Astrocyte (in vitro differentiated cells and primary cell): ENCODE data around the gene RBBP7. TPM values are rescaled to one million over a fixed set of nuclear protein-coding genes. Genes with fewer than 3 reads are reported as not detected.

Experiments used
- DNase-seq: peaks from one replicate; pipeline ENCODE4 v3.0.0-alpha.2; 2010; ENCODE audit warnings: low read depth
- FAIRE-seq: peaks from 2 replicates; lab custom pipeline; 2011; peaks lifted over from hg19 to GRCh38; lab: Jason Lieb, UNC
- H2AFZ ChIP-seq: 2 replicates; pipeline ENCODE4 v1.6.0; 2012; ENCODE audit warnings: low read depth, low read length, inconsistent platforms
- H3K27ac ChIP-seq: 2 replicates; pipeline ENCODE4 v1.5.1; 2011; ENCODE audit warnings: low read depth, low read length, inconsistent platforms
- H3K27me3 ChIP-seq: 2 replicates; pipeline ENCODE4 v1.6.0; 2011; ENCODE audit warnings: low read length, inconsistent platforms; ENCODE audit not compliant: insufficient read depth
- H3K36me3 ChIP-seq: 2 replicates; pipeline ENCODE4 v1.5.1; 2011; ENCODE audit warnings: low read length, inconsistent platforms; ENCODE audit not compliant: insufficient read depth
- H3K4me1 ChIP-seq: 2 replicates; pipeline ENCODE4 v1.5.1; 2011; ENCODE audit warnings: low read length, inconsistent platforms; ENCODE audit not compliant: insufficient read depth
- H3K4me2 ChIP-seq: 2 replicates; pipeline ENCODE4 v1.6.0; 2012; ENCODE audit warnings: low read length, inconsistent platforms
- H3K4me3 ChIP-seq: 2 replicates; pipeline ENCODE4 v1.5.1; 2011; ENCODE audit warnings: low read depth, mild to moderate bottlenecking, low read length, inconsistent platforms; ENCODE audit not compliant: insufficient read depth
- H3K79me2 ChIP-seq: 2 replicates; pipeline ENCODE4 v1.6.0; 2012; ENCODE audit warnings: mild to moderate bottlenecking, low read length, inconsistent platforms; ENCODE audit not compliant: insufficient read depth
- H3K9ac ChIP-seq: 2 replicates; pipeline ENCODE4 v1.6.0; 2012; ENCODE audit warnings: mild to moderate bottlenecking, low read length, inconsistent platforms
- H3K9me3 ChIP-seq: 2 replicates; pipeline ENCODE4 v1.5.1; 2012; ENCODE audit warnings: low read depth, mild to moderate bottlenecking, low read length, inconsistent platforms; ENCODE audit not compliant: insufficient read depth
- H4K20me1 ChIP-seq: 2 replicates; pipeline ENCODE4 v1.6.0; 2012; ENCODE audit warnings: low read length, inconsistent platforms; ENCODE audit not compliant: insufficient read depth
- H3K27ac Mint-ChIP-seq: one replicate; pipeline ENCODE4 v1.8.0; 2021; ENCODE audit warnings: mild to moderate bottlenecking, mixed read lengths; ENCODE audit not compliant: unreplicated experiment
- H3K27me3 Mint-ChIP-seq: one replicate; pipeline ENCODE4 v1.8.0; 2021; ENCODE audit warnings: low read depth, mixed read lengths; ENCODE audit not compliant: unreplicated experiment
- H3K36me3 Mint-ChIP-seq: one replicate; pipeline ENCODE4 v1.8.0; 2021; ENCODE audit warnings: low read depth, mixed read lengths; ENCODE audit not compliant: unreplicated experiment
- H3K4me1 Mint-ChIP-seq: one replicate; pipeline ENCODE4 v1.8.0; 2021; ENCODE audit warnings: low read depth, mixed read lengths; ENCODE audit not compliant: unreplicated experiment
- H3K4me3 Mint-ChIP-seq: one replicate; pipeline ENCODE4 v1.8.0; 2021; ENCODE audit warnings: mild to moderate bottlenecking, moderate library complexity, mixed read lengths; ENCODE audit not compliant: unreplicated experiment
- H3K9me3 Mint-ChIP-seq: one replicate; pipeline ENCODE4 v1.8.0; 2021; ENCODE audit warnings: mild to moderate bottlenecking, mixed read lengths; ENCODE audit not compliant: unreplicated experiment
- CTCF ChIP-seq: IDR thresholded peaks from 2 replicates; pipeline ENCODE4 v1.5.1; 2011; ENCODE audit warnings: low read depth, mild to moderate bottlenecking, inconsistent platforms, low read length, moderate library complexity; ENCODE audit not compliant: insufficient read depth
- EZH2 ChIP-seq: IDR thresholded peaks from 2 replicates; pipeline ENCODE4 v1.6.1; 2012; ENCODE audit warnings: mild to moderate bottlenecking, low read length, inconsistent platforms; ENCODE audit not compliant: insufficient read depth
- total RNA-seq: library from RNA; stranded (reverse); gene quantifications from 2 replicates; pipeline ENCODE4 v1.2.1, GENCODE V29; 2021

Gene RBBP7
- total RNA-seq, 1 donor from 2014 or later = 86.1 TPM

- Mint-ChIP-seq H3K9me3 (no peaks in the 10 kb centered on the region), H3K4me3 (no peak overlapping the region), H3K27me3 (no peaks in the 10 kb centered on the region), H3K36me3 (no peaks in the 10 kb centered on the region), H3K27ac (peak overlapping the region; percentile 38), H3K4me1 (peaks cover 25% of the 10 kb centered on the region)
- H3K9ac ChIP-seq = peak overlapping the region; percentile 46
- peaks cover 14% of the 10 kb centered on the region for H3K4me1 ChIP-seq
- H3K4me2 ChIP-seq = peak overlapping the region; percentile 66
- no peaks in the 10 kb centered on the region for H3K9me3 ChIP-seq
- H3K27me3 ChIP-seq = no peaks in the 10 kb centered on the region
- H3K36me3 ChIP-seq = no peaks in the 10 kb centered on the region
- H3K79me2 ChIP-seq = no peaks in the 10 kb centered on the region
- TF ChIP-seq EZH2 (no peak), CTCF (no peak)
- no peaks in the 10 kb centered on the region for H4K20me1 ChIP-seq
- no peak overlapping the region for H2AFZ ChIP-seq
- peak overlapping the region; percentile 70 for H3K27ac ChIP-seq
- DNase-seq (peak; percentile 94), FAIRE-seq (peak; percentile 99)
- H3K4me3 ChIP-seq = no peak overlapping the region
Measured at GRCh38 chrX:16828124-16828908, 41.8 kb downstream of the RBBP7 start.

- H3K27ac ChIP-seq = peak overlapping the region; percentile 70
- Mint-ChIP-seq H3K4me1 (peaks cover 22% of the 10 kb centered on the region), H3K27me3 (no peaks in the 10 kb centered on the region), H3K4me3 (peak overlapping the region; percentile 57), H3K36me3 (no peaks in the 10 kb centered on the region), H3K9me3 (no peaks in the 10 kb centered on the region), H3K27ac (peak overlapping the region; percentile 72)
- no peak overlapping the region for H2AFZ ChIP-seq
- H3K27me3 ChIP-seq = no peaks in the 10 kb centered on the region
- no peaks in the 10 kb centered on the region for H3K79me2 ChIP-seq
- peaks cover 22% of the 10 kb centered on the region for H3K4me1 ChIP-seq
- DNase-seq (peak; percentile 70), FAIRE-seq (no peak)
- H4K20me1 ChIP-seq = no peaks in the 10 kb centered on the region
- H3K4me3 ChIP-seq = no peak overlapping the region
- peak overlapping the region; percentile 50 for H3K9ac ChIP-seq
- peak overlapping the region; percentile 55 for H3K4me2 ChIP-seq
- H3K9me3 ChIP-seq = no peaks in the 10 kb centered on the region
- TF ChIP-seq EZH2 (no peak), CTCF (no peak)
- no peaks in the 10 kb centered on the region for H3K36me3 ChIP-seq
Measured at GRCh38 chrX:16827225-16827624, 42.9 kb downstream of the RBBP7 start.

- Mint-ChIP-seq H3K9me3 (no peaks in the 10 kb centered on the region), H3K27me3 (no peaks in the 10 kb centered on the region), H3K4me1 (peaks cover 17% of the 10 kb centered on the region), H3K36me3 (no peaks in the 10 kb centered on the region), H3K27ac (peak overlapping the region; percentile 86), H3K4me3 (no peak overlapping the region)
- no peaks in the 10 kb centered on the region for H3K27me3 ChIP-seq
- H3K79me2 ChIP-seq = no peaks in the 10 kb centered on the region
- H3K36me3 ChIP-seq = no peaks in the 10 kb centered on the region
- no peak overlapping the region for H2AFZ ChIP-seq
- peak; percentile 99 for FAIRE-seq
- no peaks in the 10 kb centered on the region for H4K20me1 ChIP-seq
- H3K4me3 ChIP-seq = no peak overlapping the region
- DNase-seq = peak; percentile 49
- H3K9me3 ChIP-seq = no peaks in the 10 kb centered on the region
- H3K27ac ChIP-seq = no peak overlapping the region
- no peak overlapping the region for H3K9ac ChIP-seq
- TF ChIP-seq CTCF = peak; percentile 45
- no peak for TF ChIP-seq EZH2
- peaks cover 24% of the 10 kb centered on the region for H3K4me1 ChIP-seq
- no peak overlapping the region for H3K4me2 ChIP-seq
Measured at GRCh38 chrX:16826207-16826606, 44.0 kb downstream of the RBBP7 start.
